ENCODE results near the gene RNLS.

DNA sequence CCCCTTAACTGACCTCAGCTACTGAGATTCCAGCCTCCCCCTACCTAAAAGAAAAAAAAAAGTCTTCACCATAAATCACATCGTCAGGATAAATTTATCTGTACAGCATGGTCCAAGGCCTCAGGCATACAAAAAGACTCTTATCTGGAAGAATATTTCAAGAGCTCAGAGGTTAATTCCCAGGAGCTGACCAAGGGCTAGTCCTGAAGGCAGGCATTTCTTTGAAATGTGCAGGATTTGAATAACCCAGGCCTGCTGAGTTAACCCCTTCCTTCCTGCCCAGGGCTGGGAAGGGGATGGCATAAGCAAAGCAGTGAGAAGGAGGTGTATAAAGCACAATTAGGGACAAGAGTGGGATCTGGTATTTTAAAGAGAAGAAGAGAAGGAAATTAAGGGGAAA is 111.2 kb downstream of the RNLS start:
- TF ChIP-seq, protein P1, sequence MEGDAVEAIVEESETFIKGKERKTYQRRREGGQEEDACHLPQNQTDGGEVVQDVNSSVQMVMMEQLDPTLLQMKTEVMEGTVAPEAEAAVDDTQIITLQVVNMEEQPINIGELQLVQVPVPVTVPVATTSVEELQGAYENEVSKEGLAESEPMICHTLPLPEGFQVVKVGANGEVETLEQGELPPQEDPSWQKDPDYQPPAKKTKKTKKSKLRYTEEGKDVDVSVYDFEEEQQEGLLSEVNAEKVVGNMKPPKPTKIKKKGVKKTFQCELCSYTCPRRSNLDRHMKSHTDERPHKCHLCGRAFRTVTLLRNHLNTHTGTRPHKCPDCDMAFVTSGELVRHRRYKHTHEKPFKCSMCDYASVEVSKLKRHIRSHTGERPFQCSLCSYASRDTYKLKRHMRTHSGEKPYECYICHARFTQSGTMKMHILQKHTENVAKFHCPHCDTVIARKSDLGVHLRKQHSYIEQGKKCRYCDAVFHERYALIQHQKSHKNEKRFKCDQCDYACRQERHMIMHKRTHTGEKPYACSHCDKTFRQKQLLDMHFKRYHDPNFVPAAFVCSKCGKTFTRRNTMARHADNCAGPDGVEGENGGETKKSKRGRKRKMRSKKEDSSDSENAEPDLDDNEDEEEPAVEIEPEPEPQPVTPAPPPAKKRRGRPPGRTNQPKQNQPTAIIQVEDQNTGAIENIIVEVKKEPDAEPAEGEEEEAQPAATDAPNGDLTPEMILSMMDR (conservative IDR thresholded peaks at IDR 0.05 in 1 of 2, IDR thresholded peaks at IDR 0.05 in 1 of 2; ENCODE audit: extremely low read depth in 1 of 2, insufficient read depth in 1 of 2, low read depth in 1 of 2, low read length in 2 of 2) = no peak
- no peak for TF ChIP-seq EZH2 (IDR thresholded peaks at IDR 0.05; ENCODE audit: borderline replicate concordance, low read length)

Data from mammary epithelial cell (primary cell).